ELR (cell line): ENCODE results near the gene MGAT4A.
"Not testable (repeated sequence)": the region's sequence is repeated elsewhere in the genome, so short reads cannot be mapped to it uniquely, and the experiment has no call there.

Source experiments
- DNase-seq: peaks from one replicate; pipeline ENCODE4 v3.0.0-alpha.2; 2015; ENCODE audit warnings: low read depth

The MGAT4A gene

DNA sequence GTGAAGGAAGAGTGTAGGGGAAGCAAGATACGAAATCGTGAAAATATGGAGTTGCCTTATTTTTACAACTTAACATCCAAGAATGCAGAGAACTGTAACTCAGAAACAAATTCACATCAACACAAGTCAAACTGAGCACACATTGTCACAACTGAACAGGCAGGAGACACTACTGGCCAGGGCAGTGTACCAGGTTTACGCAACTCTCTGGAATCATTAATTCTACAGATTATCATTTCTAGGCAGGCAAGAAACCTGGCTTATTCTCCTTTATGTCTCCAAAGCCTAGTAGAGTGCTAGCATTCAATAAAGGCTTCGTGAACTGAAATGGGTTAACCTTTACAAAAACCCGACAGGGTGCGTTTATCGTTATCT lies 123.2 kb downstream of the MGAT4A start:
- DNase-seq, result peak; percentile 9

DNA sequence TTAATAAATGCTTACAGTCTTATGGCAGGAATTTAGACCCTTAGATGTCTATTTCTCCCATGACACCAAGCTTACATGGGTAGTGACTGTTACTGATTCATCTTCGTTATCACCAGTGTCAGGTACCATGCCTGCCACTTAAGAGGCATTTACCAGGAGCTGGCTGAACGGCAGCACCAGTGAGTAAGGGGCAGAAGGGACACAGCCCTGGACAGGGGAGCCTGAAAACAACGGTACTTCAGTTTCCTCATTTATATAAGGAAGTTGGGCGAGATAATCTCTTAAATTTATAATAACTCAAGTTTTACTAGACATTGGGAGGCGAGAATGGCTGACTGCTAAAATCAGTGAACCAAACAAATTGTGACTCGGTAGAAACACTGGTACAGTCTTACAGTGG lies 123.8 kb downstream of the MGAT4A start:
- DNase-seq, result no peak

DNA sequence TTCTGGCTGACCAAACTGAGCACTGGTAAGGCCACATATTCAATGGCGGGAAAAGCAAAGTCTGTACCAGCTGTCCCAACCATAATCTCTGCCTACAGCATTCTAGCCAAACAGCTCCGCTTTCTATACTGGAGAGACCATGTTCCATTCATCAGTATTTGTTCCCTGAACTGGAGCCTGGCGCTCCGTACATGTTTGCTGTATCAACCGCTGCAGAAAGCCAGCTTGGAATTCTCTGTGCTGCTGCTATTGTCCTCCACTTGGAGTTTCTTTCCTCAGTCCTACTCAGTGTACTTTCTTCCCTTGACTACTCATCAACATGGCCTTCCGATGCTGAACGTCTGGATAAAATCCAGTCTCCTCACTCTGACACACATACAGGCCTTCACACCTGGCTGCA lies 124.5 kb downstream of the MGAT4A start:
- no peak for DNase-seq

DNA sequence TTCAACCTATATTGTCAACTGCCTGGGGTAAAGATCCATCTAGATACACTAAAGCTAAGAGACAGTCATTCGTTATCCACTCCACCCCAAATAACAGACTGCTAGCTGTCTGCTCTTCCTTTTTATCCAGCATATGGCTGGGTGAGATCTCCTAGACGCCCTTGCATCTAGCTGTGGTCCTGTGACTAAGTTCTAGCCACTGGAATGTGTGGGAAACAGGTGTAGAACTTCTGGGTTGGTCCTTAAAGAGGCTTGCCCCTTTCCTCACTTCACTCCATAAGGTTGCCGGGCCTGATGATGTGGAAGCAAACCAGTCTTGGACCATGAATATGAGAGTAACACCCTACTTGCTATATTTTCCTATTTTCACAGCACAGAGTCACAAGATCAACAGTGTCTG lies 125.9 kb downstream of the MGAT4A start:
- DNase-seq, result peak; percentile 2

DNA sequence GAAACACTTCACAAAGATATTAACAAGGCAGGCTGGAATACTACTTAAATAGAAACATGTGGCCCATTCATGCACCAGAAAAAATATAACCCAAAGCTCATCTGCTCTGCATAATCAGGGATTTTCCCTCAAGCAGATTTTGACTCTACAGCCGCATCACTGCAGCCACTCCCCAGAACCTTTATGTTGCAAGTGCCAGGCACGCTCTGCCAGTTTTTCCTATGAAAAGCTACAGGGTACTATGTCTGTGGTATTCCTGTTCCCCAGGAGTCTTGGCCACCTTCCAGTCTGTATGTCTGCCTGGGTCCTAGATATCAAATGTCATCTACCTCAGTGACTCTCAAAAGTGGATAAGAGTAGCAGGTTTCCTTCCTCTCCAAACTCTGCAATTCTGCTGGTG lies 126.4 kb downstream of the MGAT4A start:
- no peak for DNase-seq

DNA sequence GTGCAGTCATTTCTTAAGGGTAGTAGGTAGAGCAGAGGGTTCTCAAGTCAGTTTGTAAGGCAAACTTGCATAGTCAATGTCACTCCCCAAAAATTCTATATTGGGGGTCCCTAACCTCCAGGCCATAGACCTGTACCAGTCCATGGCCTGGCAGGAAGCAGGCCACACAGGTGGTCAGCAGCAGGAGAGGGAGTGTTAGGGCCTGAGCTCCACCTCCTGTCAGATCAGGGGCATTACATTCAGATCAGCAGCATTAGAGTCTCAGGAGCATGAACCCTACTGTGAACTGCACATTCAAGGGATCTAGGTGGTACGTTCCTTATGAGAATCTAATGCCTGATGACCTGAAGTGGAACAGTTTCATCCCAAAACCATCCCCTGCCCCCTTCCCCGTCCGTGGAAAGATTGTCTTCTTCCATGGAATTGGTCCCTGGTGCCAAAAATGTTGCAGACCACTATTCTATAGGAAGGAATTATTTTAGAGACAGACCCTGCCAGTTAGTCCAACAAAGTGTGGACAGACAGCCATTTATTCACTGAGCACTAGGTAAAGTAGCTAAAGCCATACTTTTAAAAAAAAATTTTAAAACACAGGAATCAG lies 129.3 kb downstream of the MGAT4A start:
- DNase-seq, result peak; percentile 64

DNA sequence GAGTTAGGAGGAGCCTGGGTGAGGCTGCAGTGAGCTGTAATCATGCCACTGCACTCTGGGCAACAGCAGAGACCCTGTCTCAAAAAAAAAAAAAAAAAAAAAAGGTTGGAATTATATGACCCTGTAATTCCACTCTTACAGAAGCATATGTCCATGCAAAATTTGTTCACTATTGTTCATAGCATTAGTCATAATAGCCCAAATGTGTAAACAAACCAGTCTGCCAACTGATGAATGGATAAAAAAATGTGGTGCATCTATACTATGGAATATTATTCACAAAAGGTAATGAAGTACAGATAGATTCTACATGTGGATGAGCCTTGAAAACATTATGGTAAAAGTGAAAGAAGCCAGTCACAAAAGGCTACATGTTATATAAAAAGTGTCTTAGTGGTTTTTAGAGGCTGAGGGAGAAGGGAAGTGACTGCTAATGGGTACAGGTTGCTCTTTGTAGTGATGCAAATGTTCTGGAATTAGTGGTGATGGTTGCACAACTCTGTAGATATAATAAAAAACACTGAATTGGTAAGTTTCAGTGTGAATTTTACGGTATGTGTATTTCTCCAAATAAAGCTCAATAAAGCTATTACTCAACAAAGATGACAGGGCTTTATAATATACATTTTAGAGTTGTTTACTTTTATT lies 132.0 kb downstream of the MGAT4A start:
- DNase-seq, result peak; percentile 73

DNA sequence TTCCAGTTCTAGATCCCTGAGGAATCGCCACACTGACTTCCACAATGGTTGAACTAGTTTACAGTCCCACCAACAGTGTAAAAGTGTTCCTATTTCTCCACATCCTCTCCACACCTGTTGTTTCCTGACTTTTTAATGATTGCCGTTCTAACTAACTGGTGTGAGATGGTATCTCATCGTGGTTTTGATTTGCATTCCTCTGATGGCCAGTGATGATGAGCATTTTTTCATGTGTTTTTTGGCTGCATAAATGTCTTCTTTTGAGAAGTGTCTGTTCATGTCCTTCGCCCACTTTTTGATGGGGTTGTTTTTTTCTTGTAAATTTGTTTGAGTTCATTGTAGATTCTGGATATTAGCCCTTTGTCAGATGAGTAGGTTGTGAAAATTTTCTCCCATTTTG lies 136.3 kb downstream of the MGAT4A start:
- not testable (repeated sequence) for DNase-seq

DNA sequence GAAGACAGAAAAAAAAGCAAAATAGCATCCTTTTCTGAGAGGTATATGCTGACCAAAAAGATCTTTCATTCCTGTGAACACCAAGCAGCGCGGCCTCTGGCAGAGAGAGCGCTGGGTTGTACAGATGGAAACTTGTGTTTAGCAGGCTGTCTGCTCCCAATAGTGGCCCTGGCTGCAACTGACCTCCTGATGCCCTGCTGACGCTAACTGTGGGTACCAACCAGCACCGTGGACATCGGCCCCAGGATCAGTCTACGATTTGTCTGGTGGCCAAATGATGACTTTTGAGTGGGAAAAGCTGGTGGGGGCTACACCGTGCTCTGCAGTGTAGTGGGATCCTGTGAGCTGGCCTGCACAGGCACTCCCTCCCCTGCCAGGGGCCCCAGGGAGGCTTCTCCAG lies 138.4 kb downstream of the MGAT4A start:
- no peak for DNase-seq

DNA sequence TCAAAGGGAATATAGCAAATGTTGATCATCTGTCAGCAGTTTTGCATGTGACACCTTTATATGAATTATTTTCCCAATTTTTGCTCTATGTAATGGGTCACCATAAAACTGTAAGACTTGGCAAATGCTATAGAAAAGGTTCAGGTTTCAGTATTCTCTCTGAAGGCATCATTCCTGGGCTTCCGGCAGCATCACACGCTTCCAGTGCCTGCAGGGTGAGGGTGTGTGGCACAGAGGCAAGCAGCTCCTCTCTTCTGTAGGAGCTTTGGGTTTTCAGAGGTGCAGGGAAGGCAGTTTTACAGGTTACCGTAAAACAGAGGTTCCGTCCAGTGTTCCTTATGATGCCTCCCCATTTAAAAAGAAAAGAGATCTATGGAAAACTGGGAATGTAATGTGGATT lies 141.4 kb downstream of the MGAT4A start:
- no peak for DNase-seq

DNA sequence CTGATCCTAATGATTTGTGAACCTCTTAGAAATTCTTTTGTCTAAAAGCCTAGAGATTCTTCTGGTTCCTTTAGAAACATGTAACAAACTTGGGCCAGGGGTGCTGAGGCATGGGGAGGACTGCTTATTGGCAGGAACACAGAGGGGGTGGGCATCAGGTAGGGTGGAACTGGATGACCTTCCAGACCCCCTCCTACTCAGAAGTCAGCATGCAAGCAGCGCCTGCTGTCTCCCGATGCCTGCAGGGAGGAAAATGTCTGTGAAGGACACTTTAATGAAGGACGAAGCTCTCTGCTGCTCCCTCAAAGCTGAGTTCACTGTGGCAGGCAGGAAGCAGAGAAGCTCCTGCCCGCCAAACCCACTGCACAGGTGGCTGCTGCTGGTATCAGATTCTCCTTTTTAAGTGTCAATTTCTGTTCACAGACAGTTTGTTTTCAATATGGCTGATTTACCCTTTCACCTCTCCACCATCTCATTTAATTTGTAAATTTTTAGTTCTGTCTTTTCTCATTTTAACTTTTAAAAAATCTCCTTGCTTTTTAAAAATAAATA lies 142.0 kb downstream of the MGAT4A start:
- DNase-seq, result no peak

DNA sequence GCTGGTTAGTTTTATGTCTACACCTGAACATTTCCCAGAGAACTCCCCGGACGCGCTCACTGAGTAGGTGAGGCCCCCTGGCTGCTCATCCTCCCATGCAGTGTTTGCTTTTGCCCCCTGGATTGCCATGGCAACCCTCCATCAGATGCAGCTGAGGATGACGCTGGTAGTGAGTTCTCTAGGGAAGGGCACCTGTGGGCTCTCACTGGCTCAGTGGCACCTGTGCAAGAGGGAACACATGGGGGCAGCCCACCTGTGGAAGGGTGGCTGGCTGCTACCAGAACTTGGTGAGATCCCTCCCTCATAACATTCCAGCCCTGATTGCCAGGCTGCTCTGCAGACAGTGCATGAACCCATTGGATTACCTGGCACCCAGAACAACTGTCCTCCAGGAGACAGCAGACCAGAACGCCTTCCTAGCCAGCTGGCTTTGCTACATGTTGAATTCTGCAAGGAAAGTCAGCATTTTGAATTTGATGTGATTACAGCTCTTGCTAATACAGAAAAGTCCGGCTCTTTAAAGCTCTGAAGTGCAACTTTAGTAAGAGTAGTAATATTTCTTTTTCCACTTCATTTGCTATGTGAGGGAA lies 144.3 kb downstream of the MGAT4A start:
- DNase-seq, result no peak

DNA sequence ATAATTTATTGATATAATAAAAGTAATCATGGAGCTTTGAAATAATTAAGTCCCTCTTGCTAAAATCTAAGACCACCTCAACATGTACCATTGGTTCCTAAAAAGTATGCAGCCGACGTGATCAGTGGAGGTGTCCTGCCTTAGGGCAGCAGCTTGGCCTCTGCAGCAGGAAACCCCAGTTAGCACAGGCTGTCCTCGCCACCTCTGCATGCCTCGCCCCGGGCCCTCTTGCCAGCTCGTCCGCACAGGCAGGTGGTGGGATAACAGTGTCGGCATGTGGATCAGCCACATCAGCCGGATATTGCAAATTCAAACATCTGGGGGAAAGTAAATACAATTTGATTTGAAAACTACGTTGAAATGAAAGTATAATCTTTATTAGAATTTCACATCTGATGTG lies 145.5 kb downstream of the MGAT4A start:
- no peak for DNase-seq

DNA sequence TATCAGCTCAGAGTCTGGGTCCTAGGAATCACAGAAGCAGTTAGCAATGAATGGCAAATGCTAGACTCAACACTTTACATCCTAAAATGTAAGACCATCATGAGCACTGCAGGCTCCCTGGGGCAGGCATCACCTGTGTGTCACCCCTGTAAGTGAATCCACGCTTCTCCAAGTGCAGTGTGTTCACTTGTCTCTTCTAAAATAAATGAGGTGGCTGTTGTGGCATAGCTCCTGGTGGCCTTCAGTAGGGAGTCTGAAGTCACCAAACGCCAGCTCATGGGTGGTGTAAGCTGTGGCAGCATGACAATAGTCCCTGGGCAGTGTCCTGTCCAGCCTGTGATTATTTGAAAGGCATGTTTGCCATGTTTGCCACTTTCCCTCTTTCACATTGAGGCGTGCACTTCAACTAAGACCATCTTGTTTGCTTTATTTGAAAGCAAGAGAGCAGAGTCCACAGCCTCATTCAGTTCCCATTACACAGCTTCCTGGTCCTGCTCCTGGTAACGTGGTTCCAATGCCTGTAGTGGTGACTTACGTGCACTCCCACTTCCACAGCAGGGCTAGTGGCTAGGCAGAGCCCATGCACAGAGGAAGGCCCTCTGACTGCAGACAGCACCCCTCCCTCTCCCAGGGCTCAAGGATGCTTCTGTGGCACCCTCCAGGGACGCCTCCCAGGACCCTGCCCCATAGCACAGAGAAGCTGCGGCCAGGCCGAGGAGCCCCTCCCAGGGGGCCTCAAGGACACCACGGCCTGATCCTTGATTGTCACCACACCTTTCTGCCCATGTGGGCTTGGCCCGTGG lies 146.9 kb downstream of the MGAT4A start:
- no peak for DNase-seq

DNA sequence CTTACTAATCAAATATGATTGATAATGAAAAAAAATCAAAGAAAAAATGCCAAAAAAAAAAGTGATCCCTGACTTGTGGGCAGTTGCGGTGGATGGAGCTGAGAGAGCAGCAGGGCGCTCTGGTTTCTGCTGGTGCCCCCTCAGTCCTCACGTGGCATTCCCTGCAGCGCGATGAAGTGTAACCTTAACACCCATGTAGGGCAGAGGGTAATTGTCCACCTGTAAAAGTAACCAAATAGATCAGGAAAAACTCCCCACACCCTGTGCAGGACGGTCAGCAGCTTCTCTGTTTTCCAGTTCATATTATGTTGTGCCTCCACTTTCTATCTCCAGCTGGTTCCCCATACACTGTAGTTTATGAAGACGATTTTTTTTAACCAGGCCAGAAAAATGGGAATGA lies 147.7 kb downstream of the MGAT4A start:
- DNase-seq, result no peak

DNA sequence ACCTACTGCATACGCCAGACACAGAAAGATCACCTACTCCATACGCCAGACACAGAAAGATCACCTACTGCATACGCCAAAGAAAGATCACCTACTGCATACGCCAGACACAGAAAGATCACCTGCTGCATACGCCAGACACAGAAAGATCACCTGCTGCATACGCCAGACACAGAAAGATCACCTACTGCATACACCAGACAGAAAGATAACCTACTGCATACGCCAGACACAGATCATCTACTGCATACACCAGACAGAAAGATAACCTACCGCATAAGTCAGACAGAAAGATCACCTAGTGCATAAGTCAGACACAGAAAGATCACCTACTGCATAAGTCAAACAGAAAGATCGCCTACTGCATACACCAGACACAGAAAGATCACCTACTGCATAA lies 148.4 kb downstream of the MGAT4A start:
- no peak for DNase-seq

DNA sequence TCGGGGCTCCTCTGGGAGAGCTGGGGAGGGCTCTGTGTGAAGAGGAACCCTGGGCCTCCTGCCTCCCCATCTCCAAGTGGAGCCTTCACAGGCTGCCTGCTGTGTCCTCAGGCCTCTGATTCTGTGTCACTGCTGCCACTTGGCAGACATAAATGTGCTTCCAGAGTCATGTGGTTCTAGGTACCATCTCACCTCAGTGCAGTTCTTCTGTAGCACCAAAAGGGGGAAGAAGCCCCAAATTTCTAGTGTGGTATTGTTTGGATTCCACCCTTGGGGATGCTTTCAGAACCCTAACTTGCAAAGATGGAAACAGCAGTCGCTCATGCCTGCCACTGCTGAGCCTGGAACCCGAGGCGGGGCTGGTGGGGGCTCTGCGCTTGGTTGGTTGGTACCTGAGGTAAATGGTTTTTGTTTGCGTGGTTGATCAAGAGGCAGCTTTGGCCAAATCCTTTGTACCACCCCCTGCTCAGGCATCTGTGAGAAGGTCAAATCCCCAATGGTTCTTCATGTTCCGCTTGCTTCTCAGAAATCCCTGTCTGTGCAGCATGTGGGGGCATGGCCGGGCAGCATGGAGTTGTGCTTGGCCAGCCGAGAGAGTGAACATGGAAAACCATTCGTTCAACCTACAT lies 150.2 kb downstream of the MGAT4A start:
- DNase-seq, result no peak

DNA sequence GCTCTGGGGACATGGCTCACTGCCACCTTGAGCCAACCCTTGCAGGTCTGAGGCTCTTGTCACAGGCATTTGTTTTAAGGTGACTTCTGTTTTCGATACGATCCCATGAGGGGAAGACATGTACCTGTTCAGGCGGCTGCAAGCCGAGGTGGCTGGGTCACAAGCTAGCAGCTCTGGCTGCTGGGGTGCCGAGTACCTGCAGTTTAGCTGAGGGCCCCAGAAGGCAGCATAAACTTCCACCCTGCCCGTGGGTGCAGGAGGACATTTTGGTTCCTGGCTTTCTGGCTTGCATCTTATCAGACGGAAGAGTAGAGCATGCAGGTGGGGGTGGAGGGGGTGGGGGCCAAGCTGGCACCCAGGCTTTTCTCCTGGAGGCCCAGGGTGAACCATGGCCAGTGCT lies 151.0 kb downstream of the MGAT4A start:
- no peak for DNase-seq

DNA sequence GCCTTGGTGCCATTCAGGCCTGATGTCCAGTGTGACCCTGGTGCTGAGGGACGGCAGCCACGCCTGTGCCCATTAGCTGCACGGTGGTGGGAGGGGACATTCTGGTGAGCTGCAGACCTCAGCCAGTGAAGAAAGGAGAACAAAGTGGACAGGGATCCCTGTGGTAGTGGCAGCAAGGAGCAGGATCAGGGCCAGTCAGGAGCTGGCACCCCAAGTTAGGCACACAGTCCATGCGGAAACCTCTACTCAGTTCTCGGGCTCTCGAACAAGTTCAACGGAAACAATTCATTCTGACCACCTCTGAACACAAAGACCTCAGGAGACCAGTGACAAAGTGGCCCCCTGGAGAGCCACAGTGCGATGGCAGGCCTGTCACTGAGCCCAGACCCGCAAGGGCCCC lies 152.7 kb downstream of the MGAT4A start:
- DNase-seq, result no peak

DNA sequence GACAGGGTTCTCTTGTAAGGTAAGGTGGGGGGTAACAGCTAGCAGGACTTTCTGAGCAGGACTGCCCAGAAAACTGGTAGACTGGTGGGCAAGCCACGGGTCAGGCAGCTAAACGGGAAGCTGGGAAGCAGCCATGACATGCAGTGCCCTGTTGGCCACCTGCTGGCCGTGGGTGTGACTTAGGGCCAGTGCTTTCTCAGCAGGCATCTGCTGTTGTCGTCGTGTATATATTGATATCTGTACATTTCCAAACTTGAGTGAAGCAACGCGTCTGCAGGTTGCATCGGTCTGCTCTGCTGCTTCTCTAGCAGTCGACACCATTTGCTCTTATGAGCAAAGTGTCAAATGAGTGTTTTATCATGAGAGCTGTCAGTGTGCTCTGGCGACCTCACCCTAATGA lies 153.6 kb downstream of the MGAT4A start:
- DNase-seq, result peak; percentile 16

DNA sequence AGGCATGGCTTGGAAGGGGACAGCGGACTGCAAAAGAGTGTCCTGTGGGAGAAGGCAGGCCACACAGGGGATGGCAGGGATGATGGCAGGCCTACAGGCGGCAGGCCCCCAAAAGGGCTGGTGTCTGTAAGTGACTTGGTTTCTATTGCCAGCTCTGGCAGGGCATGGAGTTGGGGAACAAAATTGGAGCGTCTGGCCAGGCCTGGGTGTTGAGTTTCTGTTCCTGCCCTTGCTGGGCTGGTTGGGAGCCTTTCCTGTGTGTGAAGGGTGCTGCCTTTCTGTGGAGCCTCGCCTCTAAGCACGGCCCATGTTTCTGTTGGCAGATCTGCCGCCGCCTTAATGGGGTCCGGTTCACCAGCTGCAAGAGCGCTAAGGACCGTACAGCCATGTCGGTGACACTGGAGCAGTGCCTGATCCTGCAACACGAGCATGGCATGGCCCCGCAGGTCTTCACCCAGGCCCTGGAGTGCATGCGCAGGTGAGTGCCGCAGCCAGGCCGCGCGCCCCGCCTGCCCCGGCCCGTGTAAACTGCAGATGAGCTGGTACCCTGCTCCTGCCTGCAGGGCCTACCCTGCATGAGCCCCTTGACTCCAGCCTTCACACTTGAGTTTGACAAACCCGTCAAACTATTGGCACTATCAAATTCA lies 154.1 kb downstream of the MGAT4A start:
- no peak for DNase-seq

DNA sequence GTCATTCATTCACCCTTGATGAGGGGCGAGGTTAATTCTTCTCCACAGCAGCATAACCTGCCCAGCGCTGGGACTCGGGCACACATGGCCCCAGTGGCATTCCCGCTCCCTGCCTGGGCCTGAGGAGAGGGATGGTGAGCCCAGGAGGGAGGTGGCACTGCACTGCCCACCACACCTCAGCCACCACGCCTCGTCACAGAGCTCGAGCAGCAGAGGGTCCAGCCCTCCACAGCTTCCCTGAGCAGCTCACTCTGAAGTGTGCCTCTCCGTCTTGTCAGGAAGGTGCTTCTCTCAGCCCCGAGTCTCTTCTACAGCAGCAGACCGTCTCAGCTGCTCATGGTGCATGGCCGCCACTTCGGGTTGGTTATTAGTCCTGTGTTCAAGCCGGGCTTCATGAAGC lies 157.5 kb downstream of the MGAT4A start:
- DNase-seq, result no peak
